Endothelial cell of umbilical vein (primary cell): Measurements from ENCODE around the gene SEMA4D. TPM values are rescaled to one million over a fixed set of nuclear protein-coding genes. Genes with fewer than 3 reads are reported as not detected.

Experiments
- BruUV-seq: library from RNA; stranded (reverse); fragments of 400-500 nt; replicated peaks from 2 replicates; lab custom pipeline; 2021; lab: Mats Ljungman, UMichigan
- CTCF ChIA-PET: fragments of 300-600, 350-600 bp; sonication (Branson Sonifier 250); formaldehyde crosslinking; loops from one replicate; lab custom pipeline; 2021; ENCODE audit warnings: antibody characterized with exemption, inconsistent platforms; lab: Charles Lee
- POLR2A ChIA-PET: fragments of 300-600, 350-600 bp; sonication (Branson Sonifier 250); formaldehyde crosslinking; loops from one replicate; lab custom pipeline; 2021; ENCODE audit warnings: antibody characterized with exemption, inconsistent platforms; lab: Charles Lee
- DNase-seq: peaks from one replicate; pipeline ENCODE4 v3.0.0-alpha.2; 2011; ENCODE audit warnings: low read depth, low spot score
- FAIRE-seq: peaks from 2 replicates; lab custom pipeline; 2011; peaks lifted over from hg19 to GRCh38; lab: Jason Lieb, UNC
- H2AFZ ChIP-seq: 2 replicates; pipeline ENCODE4 v1.6.0; 2012; ENCODE audit warnings: low read depth, low read length, control low read depth, inconsistent platforms
- H3K27ac ChIP-seq: 2 replicates; pipeline ENCODE4 v1.5.1; 2011; ENCODE audit warnings: low read depth, mild to moderate bottlenecking, control low read depth, low read length, moderate library complexity; ENCODE audit not compliant: insufficient read depth
- H3K27me3 ChIP-seq, 2 experiments: 2 replicates each; pipeline versions ENCODE4 v1.6.0 to v1.6.1; 2011; ENCODE audit warnings: low read length in 2 of 2, mixed read lengths in 1 of 2; ENCODE audit not compliant: control insufficient read depth in 2 of 2, insufficient read depth in 2 of 2
- H3K36me3 ChIP-seq, 2 experiments: 2 replicates in 1 of 2; 3 replicates in 1 of 2; pipeline ENCODE4 v1.5.1; 2011; ENCODE audit warnings: low read length in 2 of 2, mild to moderate bottlenecking in 1 of 2, moderate library complexity in 1 of 2; ENCODE audit not compliant: control insufficient read depth in 2 of 2, insufficient read depth in 2 of 2; ENCODE audit errors: extremely low read depth in 1 of 2
- H3K4me1 ChIP-seq: 3 replicates; pipeline ENCODE4 v1.5.1; 2011; ENCODE audit warnings: mild to moderate bottlenecking, low read length; ENCODE audit not compliant: control insufficient read depth, insufficient read depth; ENCODE audit errors: extremely low read depth
- H3K4me2 ChIP-seq: 2 replicates; pipeline ENCODE4 v1.6.1; 2011; ENCODE audit warnings: low read length, control low read depth, mixed read lengths; ENCODE audit not compliant: insufficient read depth
- H3K4me3 ChIP-seq, 3 experiments: fragments of 200-600 bp in 1 of 3; sonication (generic), shearing (Covaris generic) in 1 of 3; replicated peaks in 1 of 3; 2 replicates each; pipeline ENCODE4 v1.5.1; 2011 to 2016; ENCODE audit warnings: control low read depth in 3 of 3, low read length in 3 of 3, mild to moderate bottlenecking in 2 of 3, inconsistent platforms in 1 of 3, low read depth in 1 of 3, moderate library complexity in 1 of 3; ENCODE audit not compliant: insufficient read depth in 1 of 3
- H3K79me2 ChIP-seq: 2 replicates; pipeline ENCODE4 v1.6.0; 2012; ENCODE audit warnings: low read length, inconsistent platforms; ENCODE audit not compliant: control insufficient read depth, insufficient read depth
- H3K9ac ChIP-seq: replicated peaks from 2 replicates; pipeline ENCODE3; 2011; ENCODE audit warnings: low read length, control low read depth; ENCODE audit not compliant: insufficient read depth; ENCODE audit errors: extremely low read depth
- H3K9me1 ChIP-seq: replicated peaks from 3 replicates; pipeline ENCODE4 v1.6.0; 2011; ENCODE audit warnings: mild to moderate bottlenecking, low read length; ENCODE audit not compliant: control insufficient read depth, insufficient read depth; ENCODE audit errors: extremely low read depth
- H3K9me3 ChIP-seq: replicated peaks from 2 replicates; pipeline ENCODE4 v1.5.1; 2012; ENCODE audit warnings: low read length, inconsistent platforms; ENCODE audit not compliant: control insufficient read depth, insufficient read depth
- H4K20me1 ChIP-seq: replicated peaks from 2 replicates; pipeline ENCODE3; 2011; ENCODE audit warnings: mild to moderate bottlenecking, low read length; ENCODE audit not compliant: control insufficient read depth, insufficient read depth; ENCODE audit errors: extremely low read depth
- EZH2 ChIP-seq: IDR thresholded peaks from 2 replicates; pipeline ENCODE4 v1.6.1; 2012; ENCODE audit warnings: borderline replicate concordance, low read depth, mild to moderate bottlenecking, moderate library complexity, low read length, inconsistent platforms; ENCODE audit not compliant: severe bottlenecking
- FOS ChIP-seq: IDR thresholded peaks from 2 replicates; pipeline ENCODE4 v1.6.1; 2011; ENCODE audit warnings: mild to moderate bottlenecking, low read length, moderate library complexity, borderline replicate concordance; ENCODE audit not compliant: insufficient read depth
- GATA2 ChIP-seq: IDR thresholded peaks from 2 replicates; pipeline ENCODE4 v1.7.0; 2011; ENCODE audit warnings: low read depth, mild to moderate bottlenecking, moderate library complexity, mixed read lengths, low read length; ENCODE audit not compliant: insufficient read length, insufficient read depth
- JUN ChIP-seq: IDR thresholded peaks from 2 replicates; pipeline ENCODE4 v1.6.1; 2011; ENCODE audit warnings: borderline replicate concordance, low read depth; ENCODE audit not compliant: insufficient read length, insufficient read depth
- MYC ChIP-seq: IDR thresholded peaks from one replicate; pipeline ENCODE4 v1.6.1; 2011; ENCODE audit warnings: mild to moderate bottlenecking, low read depth, low read length
- POLR2A ChIP-seq: IDR thresholded peaks from 2 replicates; pipeline ENCODE4 v1.6.1; 2012; ENCODE audit warnings: low read depth, mild to moderate bottlenecking, control low read depth, low read length
- POLR2AphosphoS5 ChIP-seq: IDR thresholded peaks from 2 replicates; pipeline ENCODE4 v1.6.1; 2012; ENCODE audit warnings: low read depth, mild to moderate bottlenecking, control low read depth, low read length, moderate library complexity; ENCODE audit not compliant: insufficient read depth
- dilution Hi-C: fragments of 300-500 bp; cut with MboI; formaldehyde crosslinking; loops from one replicate; pipeline ENCODE4 v1.15.0; 2019; ENCODE audit warnings: low sequenced_read_pairs; ENCODE audit not compliant: extremely low pct_ligation_motif_present
- intact Hi-C: fragments of 100-400 bp; cut with micrococcal nuclease; formaldehyde crosslinking; loops from one replicate; pipeline ENCODE4 v1.10.0; 2022
- polyA plus RNA-seq, 4 experiments: library from polyadenylated mRNA; depleted of rRNA in 3 of 4; stranded (reverse) in 3 of 4; unstranded in 1 of 4; fragments of >200 nt; gene quantifications; 2 replicates each; pipeline versions ENCODE4 v1.2.1 to v1.2.3, GENCODE V29; 2011 to 2012; ENCODE audit warnings: missing spikeins in 1 of 4
- total RNA-seq: library from RNA; stranded (reverse); gene quantifications from 2 replicates; pipeline ENCODE4 v1.2.3, GENCODE V29; 2021
- TF ChIP-seq, protein P1 (sequence below), 2 donors: IDR thresholded peaks; 1 replicate in 1 of 2; 2 replicates in 1 of 2; pipeline ENCODE4 v1.5.1; 2011; ENCODE audit warnings: low read length in 2 of 2, mild to moderate bottlenecking in 2 of 2, moderate library complexity in 2 of 2, control low read depth in 1 of 2, inconsistent platforms in 1 of 2, low read depth in 1 of 2; ENCODE audit not compliant: insufficient read depth in 1 of 2; ENCODE audit errors: extremely low read depth in 1 of 2
- TF ChIP-seq, protein P2 (sequence below): IDR thresholded peaks from 2 replicates; pipeline ENCODE4 v1.6.1; 2011; ENCODE audit not compliant: insufficient read depth, insufficient read length

Gene SEMA4D
- total and polyA plus RNA-seq, 2 donors (not counting 3 experiments of a cell fraction or from before 2014, with no cell fraction given), result 3.9 to 15.7 TPM

DNA sequence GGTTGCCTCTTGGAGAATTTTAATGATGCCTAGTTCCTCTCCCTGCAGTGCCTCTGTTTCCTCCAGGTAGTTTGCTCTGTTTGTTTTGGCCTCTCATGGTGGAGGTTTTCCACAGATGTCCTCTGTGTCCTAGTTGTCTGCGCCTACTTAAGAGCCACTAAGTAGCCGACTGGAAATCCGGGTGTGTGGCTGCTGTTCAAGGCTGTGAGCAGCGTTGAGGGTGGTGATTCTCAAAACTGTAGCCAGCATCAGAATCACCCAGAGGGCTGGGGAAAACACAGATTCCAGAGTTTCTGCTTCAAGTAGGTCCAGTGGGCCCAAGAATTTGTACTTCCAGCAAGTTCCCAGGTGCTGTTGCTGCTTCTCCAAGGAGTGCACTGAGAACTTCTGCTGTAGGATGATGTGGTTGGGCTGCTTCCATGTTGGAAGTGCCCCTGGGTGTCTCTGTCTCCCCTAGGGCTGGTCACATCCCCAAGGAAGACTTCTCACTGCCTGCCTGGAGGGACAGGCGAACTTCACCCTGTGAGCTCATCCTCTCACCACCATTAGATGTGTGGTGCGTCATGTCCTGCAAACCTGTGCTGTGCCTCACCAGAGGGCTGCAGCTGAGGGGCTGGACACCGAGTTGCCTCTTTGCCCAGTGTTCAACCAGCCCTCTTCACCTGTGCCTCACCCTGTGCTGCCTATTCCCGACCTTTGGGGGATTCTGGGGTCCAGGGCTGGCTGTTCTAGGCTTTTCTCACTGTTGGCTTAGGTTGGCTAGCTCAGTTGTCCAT, 144.9 kb downstream of the SEMA4D start:
- H3K4me1 ChIP-seq, result no peaks in the 10 kb centered on the region
- no TSS peak for BruUV-seq
- FAIRE-seq (no peak), DNase-seq (no peak)
- no peak for TF ChIP-seq POLR2A
- no peak for TF ChIP-seq MYC
- TF ChIP-seq, protein P1, sequence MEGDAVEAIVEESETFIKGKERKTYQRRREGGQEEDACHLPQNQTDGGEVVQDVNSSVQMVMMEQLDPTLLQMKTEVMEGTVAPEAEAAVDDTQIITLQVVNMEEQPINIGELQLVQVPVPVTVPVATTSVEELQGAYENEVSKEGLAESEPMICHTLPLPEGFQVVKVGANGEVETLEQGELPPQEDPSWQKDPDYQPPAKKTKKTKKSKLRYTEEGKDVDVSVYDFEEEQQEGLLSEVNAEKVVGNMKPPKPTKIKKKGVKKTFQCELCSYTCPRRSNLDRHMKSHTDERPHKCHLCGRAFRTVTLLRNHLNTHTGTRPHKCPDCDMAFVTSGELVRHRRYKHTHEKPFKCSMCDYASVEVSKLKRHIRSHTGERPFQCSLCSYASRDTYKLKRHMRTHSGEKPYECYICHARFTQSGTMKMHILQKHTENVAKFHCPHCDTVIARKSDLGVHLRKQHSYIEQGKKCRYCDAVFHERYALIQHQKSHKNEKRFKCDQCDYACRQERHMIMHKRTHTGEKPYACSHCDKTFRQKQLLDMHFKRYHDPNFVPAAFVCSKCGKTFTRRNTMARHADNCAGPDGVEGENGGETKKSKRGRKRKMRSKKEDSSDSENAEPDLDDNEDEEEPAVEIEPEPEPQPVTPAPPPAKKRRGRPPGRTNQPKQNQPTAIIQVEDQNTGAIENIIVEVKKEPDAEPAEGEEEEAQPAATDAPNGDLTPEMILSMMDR (IDR thresholded peaks at IDR 0.05; ENCODE audit: extremely low read depth in 1 of 2, insufficient read depth in 1 of 2, low read depth in 1 of 2, low read length in 2 of 2), result no peak
- no peak for TF ChIP-seq GATA2
- no peak for TF ChIP-seq JUN
- TF ChIP-seq POLR2AphosphoS5, result no peak
- TF ChIP-seq, protein P2, sequence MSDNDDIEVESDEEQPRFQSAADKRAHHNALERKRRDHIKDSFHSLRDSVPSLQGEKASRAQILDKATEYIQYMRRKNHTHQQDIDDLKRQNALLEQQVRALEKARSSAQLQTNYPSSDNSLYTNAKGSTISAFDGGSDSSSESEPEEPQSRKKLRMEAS, result no peak
- no peak for TF ChIP-seq FOS
- TF ChIP-seq EZH2, result no peak
- H3K9me1 ChIP-seq, result no peaks in the 10 kb centered on the region
- H3K4me2 ChIP-seq, result no peak overlapping the region
- no peak overlapping the region for H2AFZ ChIP-seq
- H3K4me3 ChIP-seq, result no peak overlapping the region
- H3K79me2 ChIP-seq, result no peaks in the 10 kb centered on the region
- POLR2A ChIA-PET, result no interaction called here
- H3K36me3 ChIP-seq, result peaks cover 17 to 59% of the 10 kb centered on the region in 2 experiments
- H3K9ac ChIP-seq, result no peak overlapping the region
- H3K27ac ChIP-seq, result no peak overlapping the region
- intact Hi-C loops, result no loop called here
- no peaks in the 10 kb centered on the region for H3K9me3 ChIP-seq
- dilution Hi-C loops, result no loop called here
- CTCF ChIA-PET, result interaction anchor here (1.6 kb wide), 1 partner anchor 196 kb away, joined by 6 read pairs; no protein-coding TSS in a partner anchor
- no peaks in the 10 kb centered on the region for H3K27me3 ChIP-seq
- no peaks in the 10 kb centered on the region for H4K20me1 ChIP-seq
